ENCODE data around the gene ACTR1A. TPM values are rescaled to one million over a fixed set of nuclear protein-coding genes. Genes with fewer than 3 reads are reported as not detected.

Gene ACTR1A
- total RNA-seq, 1 experiment from 2014 or later: 147 TPM

DNA sequence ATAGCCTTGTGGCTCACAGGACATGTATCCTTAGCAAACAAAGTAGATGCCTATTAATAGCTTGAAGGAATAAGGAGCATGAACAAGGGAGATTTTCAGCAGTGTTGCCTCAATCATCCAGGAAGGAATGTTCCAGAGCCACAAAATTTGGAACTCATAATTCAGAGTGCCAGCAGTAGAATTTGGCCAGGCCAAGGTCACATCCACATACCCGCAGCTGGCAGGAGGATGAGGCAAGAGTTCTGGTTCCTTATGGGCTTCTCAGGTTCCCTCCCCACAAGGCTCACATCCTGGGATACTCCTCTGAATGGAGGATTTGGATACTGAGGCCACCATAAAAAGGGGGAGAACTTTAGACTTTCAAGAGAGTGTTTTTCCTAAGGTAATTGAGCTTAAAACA is 47.0 kb upstream of the ACTR1A start:
- Histone ChIP-seq H3K4me3 (ENCODE audit: low read depth in 2 of 2, low read length in 2 of 2) (no peak overlapping the region), H3K27me3 (ENCODE audit: control insufficient read depth, insufficient read depth, low read length) (no peaks in the 10 kb centered on the region), H3K4me1 (ENCODE audit: control insufficient read depth, insufficient read depth, low read length) (no peaks in the 10 kb centered on the region), H3K36me3 (ENCODE audit: control insufficient read depth, insufficient read depth, low read length) (no peaks in the 10 kb centered on the region), H3K9me3 (ENCODE audit: control insufficient read depth, insufficient read depth, low read depth, low read length) (no peaks in the 10 kb centered on the region), H3K27ac (ENCODE audit: low read length) (no peak overlapping the region)
- TF ChIP-seq, protein P1, sequence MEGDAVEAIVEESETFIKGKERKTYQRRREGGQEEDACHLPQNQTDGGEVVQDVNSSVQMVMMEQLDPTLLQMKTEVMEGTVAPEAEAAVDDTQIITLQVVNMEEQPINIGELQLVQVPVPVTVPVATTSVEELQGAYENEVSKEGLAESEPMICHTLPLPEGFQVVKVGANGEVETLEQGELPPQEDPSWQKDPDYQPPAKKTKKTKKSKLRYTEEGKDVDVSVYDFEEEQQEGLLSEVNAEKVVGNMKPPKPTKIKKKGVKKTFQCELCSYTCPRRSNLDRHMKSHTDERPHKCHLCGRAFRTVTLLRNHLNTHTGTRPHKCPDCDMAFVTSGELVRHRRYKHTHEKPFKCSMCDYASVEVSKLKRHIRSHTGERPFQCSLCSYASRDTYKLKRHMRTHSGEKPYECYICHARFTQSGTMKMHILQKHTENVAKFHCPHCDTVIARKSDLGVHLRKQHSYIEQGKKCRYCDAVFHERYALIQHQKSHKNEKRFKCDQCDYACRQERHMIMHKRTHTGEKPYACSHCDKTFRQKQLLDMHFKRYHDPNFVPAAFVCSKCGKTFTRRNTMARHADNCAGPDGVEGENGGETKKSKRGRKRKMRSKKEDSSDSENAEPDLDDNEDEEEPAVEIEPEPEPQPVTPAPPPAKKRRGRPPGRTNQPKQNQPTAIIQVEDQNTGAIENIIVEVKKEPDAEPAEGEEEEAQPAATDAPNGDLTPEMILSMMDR (IDR thresholded peaks at IDR 0.05): no peak
- TF ChIP-seq, protein P2, sequence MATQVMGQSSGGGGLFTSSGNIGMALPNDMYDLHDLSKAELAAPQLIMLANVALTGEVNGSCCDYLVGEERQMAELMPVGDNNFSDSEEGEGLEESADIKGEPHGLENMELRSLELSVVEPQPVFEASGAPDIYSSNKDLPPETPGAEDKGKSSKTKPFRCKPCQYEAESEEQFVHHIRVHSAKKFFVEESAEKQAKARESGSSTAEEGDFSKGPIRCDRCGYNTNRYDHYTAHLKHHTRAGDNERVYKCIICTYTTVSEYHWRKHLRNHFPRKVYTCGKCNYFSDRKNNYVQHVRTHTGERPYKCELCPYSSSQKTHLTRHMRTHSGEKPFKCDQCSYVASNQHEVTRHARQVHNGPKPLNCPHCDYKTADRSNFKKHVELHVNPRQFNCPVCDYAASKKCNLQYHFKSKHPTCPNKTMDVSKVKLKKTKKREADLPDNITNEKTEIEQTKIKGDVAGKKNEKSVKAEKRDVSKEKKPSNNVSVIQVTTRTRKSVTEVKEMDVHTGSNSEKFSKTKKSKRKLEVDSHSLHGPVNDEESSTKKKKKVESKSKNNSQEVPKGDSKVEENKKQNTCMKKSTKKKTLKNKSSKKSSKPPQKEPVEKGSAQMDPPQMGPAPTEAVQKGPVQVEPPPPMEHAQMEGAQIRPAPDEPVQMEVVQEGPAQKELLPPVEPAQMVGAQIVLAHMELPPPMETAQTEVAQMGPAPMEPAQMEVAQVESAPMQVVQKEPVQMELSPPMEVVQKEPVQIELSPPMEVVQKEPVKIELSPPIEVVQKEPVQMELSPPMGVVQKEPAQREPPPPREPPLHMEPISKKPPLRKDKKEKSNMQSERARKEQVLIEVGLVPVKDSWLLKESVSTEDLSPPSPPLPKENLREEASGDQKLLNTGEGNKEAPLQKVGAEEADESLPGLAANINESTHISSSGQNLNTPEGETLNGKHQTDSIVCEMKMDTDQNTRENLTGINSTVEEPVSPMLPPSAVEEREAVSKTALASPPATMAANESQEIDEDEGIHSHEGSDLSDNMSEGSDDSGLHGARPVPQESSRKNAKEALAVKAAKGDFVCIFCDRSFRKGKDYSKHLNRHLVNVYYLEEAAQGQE (IDR thresholded peaks at IDR 0.05; ENCODE audit: insufficient read depth in 1 of 2, low read depth in 2 of 2, low read length in 1 of 2): no peak
- TF ChIP-seq SIN3A (IDR thresholded peaks at IDR 0.05; ENCODE audit: borderline replicate concordance, insufficient read depth, low read depth, low read length): no peak
- no peak for TF ChIP-seq POLR2AphosphoS5 (IDR thresholded peaks at IDR 0.05; ENCODE audit: low read depth, low read length)
- TF ChIP-seq TCF7L2 (IDR thresholded peaks at IDR 0.05; ENCODE audit: low read depth, low read length): no peak
- in situ Hi-C loops (cut with HindIII; ENCODE audit: low pct_unique_long_range_greater_than_20kb, low sequenced_read_pairs) (no loop called here), intact Hi-C loops (cut with micrococcal nuclease; ENCODE audit: unreplicated experiment) (no loop called here)
- BruUV-seq (replicated peaks): no TSS peak
- ATAC-seq (no peak), DNase-seq (ENCODE audit: low read depth, low spot score) (no peak)
- CTCF ChIA-PET: interaction anchor here (1.7 kb wide), 1 partner anchor 34 kb away, joined by 3 read pairs; no protein-coding TSS in a partner anchor
- POLR2A ChIA-PET: no interaction called here

DNA sequence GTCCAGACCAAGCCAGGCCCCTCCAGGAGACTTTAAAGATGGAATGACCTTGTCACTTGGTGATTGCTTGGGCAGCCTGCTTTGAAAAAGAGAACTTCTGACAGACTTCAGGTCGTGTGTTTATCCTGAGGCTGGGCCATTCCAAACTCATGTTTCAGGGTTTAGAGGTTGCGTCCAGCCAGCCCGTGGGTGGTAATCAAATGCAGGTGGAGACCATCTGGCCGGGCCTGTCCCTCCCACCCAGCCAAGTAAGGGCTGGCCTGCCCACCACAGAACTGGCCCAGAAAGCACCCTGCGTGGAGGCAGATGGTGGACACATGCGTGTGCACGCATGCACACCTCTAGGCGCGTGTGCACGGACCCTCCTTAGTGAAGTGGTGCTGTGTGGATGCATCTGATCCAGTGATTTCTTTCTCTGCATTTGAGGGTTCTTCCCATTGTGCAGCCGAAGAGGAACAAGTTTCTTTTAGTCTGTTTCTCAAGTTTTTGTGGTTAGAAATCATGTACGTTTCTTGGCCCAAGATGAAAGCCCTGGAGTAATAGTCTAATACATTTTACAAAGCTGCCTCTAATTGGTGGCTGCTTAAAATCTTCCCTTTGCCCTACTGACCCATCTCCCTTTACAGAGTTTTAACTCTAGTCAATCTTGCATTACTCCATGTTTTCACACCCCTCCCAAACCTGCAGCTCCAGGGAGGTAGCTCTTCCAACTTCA is 44.3 kb upstream of the ACTR1A start:
- in situ Hi-C loops (cut with HindIII; ENCODE audit: low pct_unique_long_range_greater_than_20kb, low sequenced_read_pairs): no loop called here
- no peaks in the 10 kb centered on the region for H3K27me3 ChIP-seq (ENCODE audit: control insufficient read depth, insufficient read depth, low read length)
- no peaks in the 10 kb centered on the region for H3K36me3 ChIP-seq (ENCODE audit: control insufficient read depth, insufficient read depth, low read length)
- H3K4me3 ChIP-seq (ENCODE audit: low read depth in 2 of 2, low read length in 2 of 2): no peak overlapping the region
- ATAC-seq (no peak), DNase-seq (ENCODE audit: low read depth, low spot score) (no peak)
- ChIA-PET POLR2A (interaction anchor here (0.5 to 1.0 kb wide), 2 partner anchors 33 to 167 kb away, joined by 7 to 14 read pairs; partner anchors contain the start of gene ARL3), CTCF (no interaction called here)
- TF ChIP-seq SIN3A (IDR thresholded peaks at IDR 0.05; ENCODE audit: borderline replicate concordance, insufficient read depth, low read depth, low read length) (no peak), POLR2AphosphoS5 (IDR thresholded peaks at IDR 0.05; ENCODE audit: low read depth, low read length) (no peak), TCF7L2 (IDR thresholded peaks at IDR 0.05; ENCODE audit: low read depth, low read length) (no peak)
- TF ChIP-seq, protein P2 (IDR thresholded peaks at IDR 0.05; ENCODE audit: insufficient read depth in 1 of 2, low read depth in 2 of 2, low read length in 1 of 2): no peak
- TF ChIP-seq, protein P1 (IDR thresholded peaks at IDR 0.05): no peak
- H3K27ac ChIP-seq (ENCODE audit: low read length): no peak overlapping the region
- intact Hi-C loops (cut with micrococcal nuclease; ENCODE audit: unreplicated experiment): no loop called here
- no peaks in the 10 kb centered on the region for H3K4me1 ChIP-seq (ENCODE audit: control insufficient read depth, insufficient read depth, low read length)
- H3K9me3 ChIP-seq (ENCODE audit: control insufficient read depth, insufficient read depth, low read depth, low read length): no peaks in the 10 kb centered on the region
- no TSS peak for BruUV-seq (replicated peaks)

Measured in Panc1 (cell line).